Measurements from ENCODE around the gene SIGLEC5. TPM values are rescaled to one million over a fixed set of nuclear protein-coding genes. Genes with fewer than 3 reads are reported as not detected.
A peak's percentile ranks its signal among the peaks of the same experiment; 100 is the strongest.

The SIGLEC5 gene
- total and polyA plus RNA-seq, 7 experiments from 2014 or later = 0.24 to 2.4 TPM; not detected in 5

GRCh38 chr19:51593969-51594773 is 36.0 kb downstream of the SIGLEC5 start:
- ATAC-seq = peak; percentile 100
- Mint-ChIP-seq H3K9me3 (peaks cover 7 to 30% (median 11%) of the 10 kb centered on the region in 11 donors), H3K27ac (peak overlapping the region; percentile 29 to 97 (median 78)), H3K27me3 (peaks cover 0 to 23% (median 15%) of the 10 kb centered on the region in 5 donors), H3K4me3 (peak overlapping the region; percentile 88 to 99 (median 96)), H3K4me1 (peaks cover 19 to 37% (median 24%) of the 10 kb centered on the region in 7 donors), H3K36me3 (peaks cover 10 to 40% (median 22%) of the 10 kb centered on the region in 5 donors)
- CTCF ChIA-PET = interaction anchor here (0.6 kb wide), 1 partner anchor 84 kb away, joined by 3 read pairs; no protein-coding TSS in a partner anchor
- H3K4me3 ChIP-seq (ENCODE audit: low read length) = peak overlapping the region; percentile 88
- no peaks in the 10 kb centered on the region for H3K36me3 ChIP-seq (ENCODE audit: control insufficient read depth in 2 of 3, insufficient read depth in 3 of 3, low read length in 3 of 3)
- intact Hi-C loops (cut with micrococcal nuclease) = loop anchor here (1.0 to 5.0 kb wide), 12 partner anchors 23 to 1263 kb away; partner anchors contain the start of genes ZNF175 (in 2 of the 2), ZNF649 (in 2 of the 2), CTU1 (in 1 of the 2) and JOSD2 (in 1 of the 2)
- H3K4me1 ChIP-seq (ENCODE audit: control insufficient read depth in 2 of 2, insufficient read depth in 2 of 2, low read length in 2 of 2) = peaks cover 6 to 17% of the 10 kb centered on the region in 2 donors
- no peaks in the 10 kb centered on the region for H3K9me3 ChIP-seq (ENCODE audit: control insufficient read depth in 2 of 3, low read length in 3 of 3)
- POLR2A ChIA-PET = interaction anchor here (1.4 to 1.9 kb wide), 2 partner anchors 28 to 110 kb away, joined by 3 to 5 read pairs; no protein-coding TSS in a partner anchor
- peak overlapping the region; percentile 66 for H3K27ac ChIP-seq (ENCODE audit: low read depth, low read length)
- DNase-seq = peak; percentile 87 to 95 (median 91)
- H3K27me3 ChIP-seq (ENCODE audit: control insufficient read depth in 2 of 2, insufficient read depth in 2 of 2, low read length in 2 of 2) = no peaks in the 10 kb centered on the region

DNA sequence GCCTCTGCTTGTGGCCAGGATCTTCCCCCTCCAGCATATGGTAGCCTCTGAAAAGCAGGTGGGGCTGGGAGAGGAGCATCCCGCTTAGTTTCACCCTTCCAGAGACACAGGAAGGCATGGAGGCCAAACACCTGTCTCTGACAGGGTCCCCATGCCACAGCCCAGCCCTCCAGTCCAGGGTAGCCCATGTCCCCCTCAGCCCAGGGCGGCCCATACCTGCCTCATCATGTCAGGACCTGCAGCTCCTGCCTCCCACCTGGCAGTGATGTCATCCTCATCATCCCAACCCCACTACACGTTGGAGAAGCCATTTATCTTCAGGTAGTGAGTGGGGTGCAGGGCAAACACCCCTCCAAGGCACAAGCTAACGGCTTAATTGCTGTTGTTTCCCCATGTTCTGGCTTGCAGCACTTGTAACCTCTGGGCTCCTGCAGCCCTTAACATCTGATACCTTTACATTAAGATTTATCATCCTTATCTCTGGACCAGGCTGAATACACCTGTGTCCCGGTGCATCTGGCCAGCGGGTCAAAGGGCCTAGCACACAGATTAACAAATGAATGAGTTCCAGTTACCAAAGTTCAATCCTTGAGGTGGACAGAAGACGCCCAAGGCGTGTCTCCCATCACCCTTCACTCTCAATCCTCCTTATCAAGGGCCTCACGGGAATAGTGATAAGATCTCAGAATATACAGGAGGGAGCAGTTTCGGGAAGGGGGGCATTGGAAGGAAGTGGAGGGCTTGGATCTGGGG is 36.9 kb downstream of the SIGLEC5 start:
- no peaks in the 10 kb centered on the region for H3K27me3 ChIP-seq (ENCODE audit: control insufficient read depth in 2 of 2, insufficient read depth in 2 of 2, low read length in 2 of 2)
- peak overlapping the region; percentile 88 to 99 (median 96) for H3K4me3 Mint-ChIP-seq
- DNase-seq (no peak), ATAC-seq (no peak)
- H3K27ac ChIP-seq (ENCODE audit: low read depth, low read length) = peak overlapping the region; percentile 66
- peaks cover 6 to 17% of the 10 kb centered on the region in 2 donors for H3K4me1 ChIP-seq (ENCODE audit: control insufficient read depth in 2 of 2, insufficient read depth in 2 of 2, low read length in 2 of 2)
- peak overlapping the region in 7 of 9 donors; percentile 75 to 97 (median 78) for H3K27ac Mint-ChIP-seq
- CTCF ChIA-PET = interaction anchor here (0.6 kb wide), 1 partner anchor 193 kb away, joined by 3 read pairs; no protein-coding TSS in a partner anchor
- H3K9me3 ChIP-seq (ENCODE audit: control insufficient read depth in 2 of 3, low read length in 3 of 3) = peaks cover 0 to 3% (median under 1%) of the 10 kb centered on the region in 3 experiments
- POLR2A ChIA-PET = interaction anchor here (1.9 kb wide), 1 partner anchor 111 kb away, joined by 5 read pairs; no protein-coding TSS in a partner anchor
- H3K4me3 ChIP-seq (ENCODE audit: low read length) = peak overlapping the region; percentile 88
- H3K27me3 Mint-ChIP-seq = peaks cover 0 to 20% (median 14%) of the 10 kb centered on the region in 5 donors
- intact Hi-C loops (cut with micrococcal nuclease) = loop anchor here (5.0 kb wide), 2 partner anchors 94 to 109 kb away; no protein-coding TSS in a partner anchor
- peaks cover 7 to 38% (median 12%) of the 10 kb centered on the region in 11 donors for H3K9me3 Mint-ChIP-seq
- H3K36me3 Mint-ChIP-seq = peaks cover 10 to 40% (median 24%) of the 10 kb centered on the region in 5 donors
- H3K36me3 ChIP-seq (ENCODE audit: control insufficient read depth in 2 of 3, insufficient read depth in 3 of 3, low read length in 3 of 3) = no peaks in the 10 kb centered on the region
- H3K4me1 Mint-ChIP-seq = peaks cover 19 to 37% (median 24%) of the 10 kb centered on the region in 7 donors

DNA sequence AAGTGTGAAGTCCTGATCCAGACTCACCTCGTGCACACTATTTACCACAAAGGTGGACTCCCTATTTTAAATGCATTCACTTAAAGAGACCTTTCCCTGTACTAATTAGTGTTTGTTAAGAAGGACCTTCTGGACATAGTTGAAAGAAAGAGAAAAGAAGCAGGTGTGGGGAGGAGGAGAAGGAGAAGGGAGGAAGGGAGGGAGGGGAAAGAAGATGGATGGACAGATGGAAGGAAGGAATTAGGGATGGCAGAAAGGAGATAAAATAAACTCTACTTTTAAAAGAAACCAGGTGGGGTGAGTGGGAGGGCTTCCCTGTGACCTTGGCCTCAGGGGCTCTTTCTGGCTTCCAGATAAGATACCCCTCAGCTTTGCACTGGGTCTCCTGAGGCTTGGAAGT is 37.7 kb downstream of the SIGLEC5 start:
- no peak overlapping the region for H3K4me3 ChIP-seq (ENCODE audit: low read length)
- POLR2A ChIA-PET = no interaction called here
- H3K4me1 ChIP-seq (ENCODE audit: control insufficient read depth in 2 of 2, insufficient read depth in 2 of 2, low read length in 2 of 2) = peaks cover 6 to 17% of the 10 kb centered on the region in 2 donors
- no peaks in the 10 kb centered on the region for H3K27me3 ChIP-seq (ENCODE audit: control insufficient read depth in 2 of 2, insufficient read depth in 2 of 2, low read length in 2 of 2)
- DNase-seq (no peak), ATAC-seq (no peak)
- no peak overlapping the region for H3K27ac ChIP-seq (ENCODE audit: low read depth, low read length)
- H3K9me3 ChIP-seq (ENCODE audit: control insufficient read depth in 2 of 3, low read length in 3 of 3) = peaks cover 6 to 11% (median 7%) of the 10 kb centered on the region in 3 experiments
- H3K36me3 ChIP-seq (ENCODE audit: control insufficient read depth in 2 of 3, insufficient read depth in 3 of 3, low read length in 3 of 3) = no peaks in the 10 kb centered on the region
- Mint-ChIP-seq H3K4me1 (peaks cover 19 to 37% (median 24%) of the 10 kb centered on the region in 7 donors), H3K27me3 (peaks cover 0 to 15% (median 7%) of the 10 kb centered on the region in 5 donors), H3K4me3 (peak overlapping the region in 9 of 10 donors; percentile 11 to 54 (median 42)), H3K36me3 (peaks cover 7 to 37% (median 24%) of the 10 kb centered on the region in 5 donors), H3K9me3 (peaks cover 9 to 46% (median 15%) of the 10 kb centered on the region in 11 donors), H3K27ac (no peak overlapping the region)
- intact Hi-C loops (cut with micrococcal nuclease) = loop anchor here (5.0 kb wide), 2 partner anchors 95 to 110 kb away; no protein-coding TSS in a partner anchor
- CTCF ChIA-PET = no interaction called here

DNA sequence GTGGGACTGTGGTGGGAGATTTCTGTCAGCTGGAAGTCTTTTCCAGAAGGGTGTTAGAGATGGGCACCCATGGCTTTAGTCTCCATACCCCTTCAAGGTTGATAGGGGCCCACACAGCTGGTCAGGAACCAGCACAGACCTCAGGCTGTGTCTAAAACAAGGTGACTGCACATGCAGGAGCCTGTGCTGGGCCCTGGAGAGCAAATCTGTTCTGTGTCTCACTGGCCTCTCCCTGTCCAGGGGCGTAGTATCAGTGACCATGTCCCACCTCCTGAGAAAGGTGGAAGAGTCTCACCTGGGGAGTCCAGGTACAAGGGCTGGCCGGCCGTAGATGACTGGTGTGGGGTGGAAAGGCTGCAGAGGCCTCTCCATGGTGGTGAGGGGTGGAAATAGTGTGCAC is 39.8 kb downstream of the SIGLEC5 start:
- CTCF ChIA-PET = no interaction called here
- Mint-ChIP-seq H3K4me1 (peaks cover 18 to 27% (median 22%) of the 10 kb centered on the region in 7 donors), H3K27me3 (no peaks in the 10 kb centered on the region), H3K27ac (no peak overlapping the region), H3K4me3 (no peak overlapping the region), H3K36me3 (peaks cover 16 to 54% (median 34%) of the 10 kb centered on the region in 5 donors), H3K9me3 (peaks cover 11 to 62% (median 32%) of the 10 kb centered on the region in 11 donors)
- Histone ChIP-seq H3K27me3 (ENCODE audit: control insufficient read depth in 2 of 2, insufficient read depth in 2 of 2, low read length in 2 of 2) (no peaks in the 10 kb centered on the region), H3K36me3 (ENCODE audit: control insufficient read depth in 2 of 3, insufficient read depth in 3 of 3, low read length in 3 of 3) (peaks cover 6 to 20% (median 8%) of the 10 kb centered on the region in 3 experiments), H3K27ac (ENCODE audit: low read depth, low read length) (no peak overlapping the region), H3K4me3 (ENCODE audit: low read length) (no peak overlapping the region), H3K9me3 (ENCODE audit: control insufficient read depth in 2 of 3, low read length in 3 of 3) (peaks cover 10 to 28% (median 23%) of the 10 kb centered on the region in 3 experiments), H3K4me1 (ENCODE audit: control insufficient read depth in 2 of 2, insufficient read depth in 2 of 2, low read length in 2 of 2) (peaks cover 6 to 17% of the 10 kb centered on the region in 2 donors)
- DNase-seq (no peak), ATAC-seq (no peak)
- POLR2A ChIA-PET = no interaction called here
- intact Hi-C loops (cut with micrococcal nuclease) = loop anchor here (5.0 kb wide), 2 partner anchors 97 to 112 kb away; no protein-coding TSS in a partner anchor

GRCh38 chr19:51589511-51589910 is 40.7 kb downstream of the SIGLEC5 start:
- Histone ChIP-seq H3K9me3 (ENCODE audit: control insufficient read depth in 2 of 3, low read length in 3 of 3) (peaks cover 10 to 34% (median 26%) of the 10 kb centered on the region in 3 experiments), H3K4me3 (ENCODE audit: low read length) (no peak overlapping the region), H3K27me3 (ENCODE audit: control insufficient read depth in 2 of 2, insufficient read depth in 2 of 2, low read length in 2 of 2) (no peaks in the 10 kb centered on the region), H3K4me1 (ENCODE audit: control insufficient read depth in 2 of 2, insufficient read depth in 2 of 2, low read length in 2 of 2) (peaks cover 6 to 12% of the 10 kb centered on the region in 2 donors), H3K27ac (ENCODE audit: low read depth, low read length) (no peak overlapping the region), H3K36me3 (ENCODE audit: control insufficient read depth in 2 of 3, insufficient read depth in 3 of 3, low read length in 3 of 3) (peaks cover 6 to 23% (median 8%) of the 10 kb centered on the region in 3 experiments)
- no peak for DNase-seq
- Mint-ChIP-seq H3K27ac (no peak overlapping the region), H3K36me3 (peaks cover 24 to 63% (median 43%) of the 10 kb centered on the region in 5 donors), H3K9me3 (peaks cover 10 to 71% (median 39%) of the 10 kb centered on the region in 11 donors), H3K4me3 (no peak overlapping the region), H3K4me1 (peaks cover 11 to 18% (median 14%) of the 10 kb centered on the region in 7 donors), H3K27me3 (no peaks in the 10 kb centered on the region)
- ChIA-PET POLR2A (no interaction called here), CTCF (interaction anchor here (0.7 kb wide), 1 partner anchor 348 kb away, joined by 3 read pairs; no protein-coding TSS in a partner anchor)
- intact Hi-C loops (cut with micrococcal nuclease) = no loop called here
- ATAC-seq = no peak

Measured in naive thymus-derived CD4-positive, alpha-beta T cell (primary cell).